HL-60 (cell line): ENCODE results near the gene ERGIC1.

Experiments used
- DNase-seq, 2 experiments: peaks; one replicate each; pipeline ENCODE4 v3.0.0-alpha.2; 2010 to 2020; ENCODE audit warnings: low read depth in 1 of 2, low spot score in 1 of 2
- H3K27ac ChIP-seq: fragments of 250-450 bp; sonication (Bioruptor Pico); replicated peaks from 2 replicates; pipeline ENCODE4 v1.5.1; 2020; ENCODE audit warnings: mild to moderate bottlenecking, moderate library complexity
- H3K27me3 ChIP-seq: fragments of 250-450 bp; sonication (Bioruptor Pico); 2 replicates; pipeline ENCODE4 v1.5.1; 2021; ENCODE audit warnings: mild to moderate bottlenecking, moderate library complexity; ENCODE audit not compliant: insufficient read depth, poor library complexity, severe bottlenecking
- H3K4me3 ChIP-seq: replicated peaks from 2 replicates; pipeline ENCODE4 v1.5.1; 2011; ENCODE audit warnings: mild to moderate bottlenecking, control low read depth, low read length; ENCODE audit not compliant: insufficient read depth
- CTCF ChIP-seq: IDR thresholded peaks from one replicate; pipeline ENCODE4 v1.5.1; 2011; ENCODE audit warnings: low read length, control low read depth, inconsistent platforms; ENCODE audit not compliant: insufficient read depth
- GABPA ChIP-seq: IDR thresholded peaks from 2 replicates; pipeline ENCODE4 v1.6.1; 2012; ENCODE audit warnings: low read depth
- POLR2AphosphoS5 ChIP-seq: IDR thresholded peaks from 2 replicates; pipeline ENCODE4 v1.6.1; 2012; ENCODE audit warnings: low read depth
- REST ChIP-seq: IDR thresholded peaks from 2 replicates; pipeline ENCODE4 v1.6.1; 2012; ENCODE audit warnings: low read depth; ENCODE audit not compliant: insufficient replicate concordance
- SPI1 ChIP-seq: IDR thresholded peaks from 2 replicates; pipeline ENCODE4 v1.6.1; 2012; ENCODE audit warnings: low read depth, mild to moderate bottlenecking, borderline replicate concordance

The ERGIC1 gene

GRCh38 chr5:172867761-172868435 is 33.8 kb downstream of the ERGIC1 start:
- Histone ChIP-seq H3K4me3 (no peak overlapping the region), H3K27ac (no peak overlapping the region), H3K27me3 (no peaks in the 10 kb centered on the region)
- no peak for DNase-seq
- TF ChIP-seq CTCF (no peak), SPI1 (no peak), GABPA (no peak), REST (no peak), POLR2AphosphoS5 (no peak)

GRCh38 chr5:172868436-172868923 is 34.4 kb downstream of the ERGIC1 start:
- Histone ChIP-seq H3K4me3 (no peak overlapping the region), H3K27me3 (no peaks in the 10 kb centered on the region), H3K27ac (no peak overlapping the region)
- DNase-seq, result no peak
- TF ChIP-seq POLR2AphosphoS5, result no peak
- no peak for TF ChIP-seq SPI1
- TF ChIP-seq CTCF, result no peak
- no peak for TF ChIP-seq REST
- TF ChIP-seq GABPA, result no peak

GRCh38 chr5:172868924-172869591 is 35.0 kb downstream of the ERGIC1 start:
- H3K4me3 ChIP-seq, result no peak overlapping the region
- DNase-seq, result no peak
- no peaks in the 10 kb centered on the region for H3K27me3 ChIP-seq
- TF ChIP-seq SPI1 (no peak), POLR2AphosphoS5 (no peak), CTCF (no peak), REST (no peak), GABPA (no peak)
- H3K27ac ChIP-seq, result no peak overlapping the region
